H9 (cell line): ENCODE results near the gene C5orf22. TPM values are rescaled to one million over a fixed set of nuclear protein-coding genes. Genes with fewer than 3 reads are reported as not detected.

Experiments
- DNase-seq: peaks from one replicate; pipeline ENCODE4 v3.0.0-alpha.2; 2017
- H2AFZ ChIP-seq: one replicate; pipeline ENCODE4 v1.6.1; 2013; ENCODE audit warnings: mild to moderate bottlenecking, low read length, control low read depth, moderate library complexity
- H2AK5ac ChIP-seq: 2 replicates; pipeline ENCODE4 v1.6.1; 2013; ENCODE audit warnings: low read length, control low read depth, mixed read lengths; ENCODE audit not compliant: insufficient read length
- H2BK120ac ChIP-seq: one replicate; pipeline ENCODE4 v1.6.1; 2013; ENCODE audit warnings: low read depth, mild to moderate bottlenecking, low read length, control low read depth, inconsistent platforms; ENCODE audit not compliant: poor library complexity, severe bottlenecking
- H2BK12ac ChIP-seq: 2 replicates; pipeline ENCODE4 v1.6.1; 2013; ENCODE audit warnings: low read length, control low read depth, mixed read lengths, low read depth; ENCODE audit not compliant: insufficient read length
- H2BK15ac ChIP-seq: 2 replicates; pipeline ENCODE4 v1.6.1; 2013; ENCODE audit warnings: low read depth, low read length, control low read depth
- H2BK20ac ChIP-seq: one replicate; pipeline ENCODE4 v1.6.1; 2013; ENCODE audit warnings: low read depth, mild to moderate bottlenecking, low read length, control low read depth, inconsistent platforms; ENCODE audit not compliant: poor library complexity, severe bottlenecking
- H2BK5ac ChIP-seq: 2 replicates; pipeline ENCODE4 v1.6.1; 2013; ENCODE audit warnings: low read length, control low read depth, mixed read lengths; ENCODE audit not compliant: insufficient read length
- H3K14ac ChIP-seq: 2 replicates; pipeline ENCODE4 v1.6.1; 2013; ENCODE audit warnings: low read length, control low read depth; ENCODE audit not compliant: insufficient read depth
- H3K18ac ChIP-seq: 2 replicates; pipeline ENCODE4 v1.6.1; 2013; ENCODE audit warnings: low read depth, mild to moderate bottlenecking, mixed read lengths, low read length, control low read depth; ENCODE audit not compliant: insufficient read length
- H3K23ac ChIP-seq: 2 replicates; pipeline ENCODE4 v1.6.1; 2013; ENCODE audit warnings: low read length, control low read depth, mixed read lengths, low read depth; ENCODE audit not compliant: insufficient read length
- H3K23me2 ChIP-seq: 2 replicates; pipeline ENCODE4 v1.6.1; 2013; ENCODE audit warnings: low read depth, mild to moderate bottlenecking, mixed read lengths, low read length, control low read depth; ENCODE audit not compliant: insufficient read length, poor library complexity, severe bottlenecking
- H3K27ac ChIP-seq: 2 replicates; pipeline ENCODE4 v1.5.1; 2013; ENCODE audit warnings: low read length, control low read depth, mixed read lengths, low read depth; ENCODE audit not compliant: insufficient read length
- H3K27me3 ChIP-seq: 2 replicates; pipeline ENCODE4 v1.6.1; 2013; ENCODE audit warnings: low read length, control low read depth, inconsistent platforms; ENCODE audit not compliant: insufficient read depth
- H3K4ac ChIP-seq: 2 replicates; pipeline ENCODE4 v1.6.1; 2013; ENCODE audit warnings: low read depth, mild to moderate bottlenecking, control low read depth, inconsistent platforms, low read length, moderate library complexity
- H3K4me1 ChIP-seq: 2 replicates; pipeline ENCODE4 v1.6.1; 2013; ENCODE audit warnings: low read length, control low read depth, inconsistent platforms; ENCODE audit not compliant: insufficient read depth
- H3K4me2 ChIP-seq: 2 replicates; pipeline ENCODE4 v1.6.1; 2013; ENCODE audit warnings: low read length, control low read depth, mixed read lengths; ENCODE audit not compliant: insufficient read length, insufficient read depth
- H3K56ac ChIP-seq: 2 replicates; pipeline ENCODE4 v1.6.1; 2013; ENCODE audit warnings: low read depth, mild to moderate bottlenecking, mixed read lengths, low read length, control low read depth; ENCODE audit not compliant: insufficient read length
- H3K79me1 ChIP-seq: 2 replicates; pipeline ENCODE4 v1.6.1; 2013; ENCODE audit warnings: low read depth, mild to moderate bottlenecking, moderate library complexity, low read length, control low read depth, inconsistent platforms; ENCODE audit not compliant: insufficient read depth, poor library complexity, severe bottlenecking
- H3K79me2 ChIP-seq: 2 replicates; pipeline ENCODE4 v1.6.1; 2013; ENCODE audit warnings: low read length, control low read depth, inconsistent platforms; ENCODE audit not compliant: insufficient read depth
- H3K9ac ChIP-seq: 2 replicates; pipeline ENCODE4 v1.6.1; 2013; ENCODE audit warnings: low read length, control low read depth, mixed read lengths; ENCODE audit not compliant: insufficient read length; ENCODE audit errors: extremely low read depth
- H3K9me3 ChIP-seq: one replicate; pipeline ENCODE4 v1.6.1; 2013; ENCODE audit warnings: low read depth, low read length, inconsistent platforms; ENCODE audit not compliant: control insufficient read depth
- H3T11ph ChIP-seq: one replicate; pipeline ENCODE4 v1.6.1; 2013; ENCODE audit warnings: mild to moderate bottlenecking, low read length, control low read depth, inconsistent platforms
- H4K20me1 ChIP-seq: one replicate; pipeline ENCODE4 v1.6.1; 2013; ENCODE audit not compliant: control insufficient read depth, insufficient read length, insufficient read depth
- H4K5ac ChIP-seq: 2 replicates; pipeline ENCODE4 v1.6.1; 2013; ENCODE audit warnings: low read depth, mild to moderate bottlenecking, mixed read lengths, low read length, control low read depth; ENCODE audit not compliant: insufficient read length
- H4K8ac ChIP-seq: replicated peaks from 2 replicates; pipeline ENCODE4 v1.6.1; 2013; ENCODE audit warnings: low read length, control low read depth, mixed read lengths, low read depth; ENCODE audit not compliant: insufficient read length
- H4K91ac ChIP-seq: 2 replicates; pipeline ENCODE4 v1.6.1; 2013; ENCODE audit warnings: low read depth, mild to moderate bottlenecking, moderate library complexity, mixed read lengths, low read length, control low read depth; ENCODE audit not compliant: insufficient read length
- H3K27ac Mint-ChIP-seq, 3 experiments: 2 replicates in 2 of 3; 3 replicates in 1 of 3; pipeline ENCODE4 v1.8.0; 2020 to 2021; ENCODE audit warnings: mixed read lengths in 3 of 3, mild to moderate bottlenecking in 1 of 3, moderate library complexity in 1 of 3
- H3K27me3 Mint-ChIP-seq: 2 replicates; pipeline ENCODE4 v1.8.0; 2021; ENCODE audit warnings: low read depth, mild to moderate bottlenecking, moderate library complexity, mixed read lengths
- H3K36me3 Mint-ChIP-seq, 3 experiments: 2 replicates in 2 of 3; 3 replicates in 1 of 3; pipeline ENCODE4 v1.8.0; 2020 to 2021; ENCODE audit warnings: low read depth in 3 of 3, mixed read lengths in 3 of 3; ENCODE audit not compliant: insufficient read depth in 1 of 3
- H3K4me1 Mint-ChIP-seq, 2 experiments: 2 replicates each; pipeline ENCODE4 v1.8.0; 2020; ENCODE audit warnings: mixed read lengths in 2 of 2
- H3K4me3 Mint-ChIP-seq, 2 experiments: 2 replicates in 1 of 2; 3 replicates in 1 of 2; pipeline ENCODE4 v1.8.0; 2020 to 2021; ENCODE audit warnings: mild to moderate bottlenecking in 2 of 2, mixed read lengths in 2 of 2, moderate library complexity in 1 of 2
- H3K9me3 Mint-ChIP-seq, 2 experiments: 2 replicates in 1 of 2; 3 replicates in 1 of 2; pipeline ENCODE4 v1.8.0; 2020; ENCODE audit warnings: mild to moderate bottlenecking in 2 of 2, mixed read lengths in 2 of 2, moderate library complexity in 1 of 2
- CTCF ChIP-seq: fragments of 200-600 bp; sonication (generic); conservative IDR thresholded peaks from 3 replicates; pipeline ENCODE4 v1.8.0; 2021; ENCODE audit warnings: antibody characterized with exemption, mild to moderate bottlenecking
- WGBS: extraction: QIAGEN DNeasy Blood & Tissue Kit; methylation state at CpG from one replicate; pipeline ENCODE4 v1.1.7; 2013; ENCODE audit warnings: missing lambda C conversion rate, low lambda C conversion rate, mixed read lengths; ENCODE audit not compliant: insufficient read length; ENCODE audit errors: extremely low coverage; 5-methylcytosine and 5-hydroxymethylcytosine counted together
- total RNA-seq: library from RNA; stranded (reverse); gene quantifications from 2 replicates; pipeline ENCODE4 v1.2.1, GENCODE V29; 2021

Gene C5orf22
- total RNA-seq, 1 experiment from 2014 or later = 34.0 TPM

GRCh38 chr5:31556461-31556860 is 24.4 kb downstream of the C5orf22 start:
- Histone ChIP-seq H3T11ph (no peak overlapping the region), H3K4ac (no peak overlapping the region), H4K5ac (no peak overlapping the region), H3K27ac (no peak overlapping the region), H3K23me2 (no peaks in the 10 kb centered on the region), H2AFZ (no peak overlapping the region), H2BK5ac (no peak overlapping the region), H3K9me3 (no peaks in the 10 kb centered on the region), H3K14ac (no peak overlapping the region), H3K27me3 (no peaks in the 10 kb centered on the region), H3K23ac (no peak overlapping the region), H3K79me1 (no peaks in the 10 kb centered on the region), H4K20me1 (no peaks in the 10 kb centered on the region), H2BK20ac (no peak overlapping the region), H3K9ac (no peak overlapping the region), H3K18ac (no peak overlapping the region), H2BK15ac (no peak overlapping the region), H3K79me2 (no peaks in the 10 kb centered on the region), H4K91ac (no peak overlapping the region), H4K8ac (no peak overlapping the region), H2BK120ac (no peak overlapping the region), H3K56ac (no peak overlapping the region), H3K4me1 (no peaks in the 10 kb centered on the region), H3K4me2 (no peak overlapping the region), H2AK5ac (no peak overlapping the region), H2BK12ac (no peak overlapping the region)
- Mint-ChIP-seq H3K27me3 (no peaks in the 10 kb centered on the region), H3K36me3 (peaks cover 21 to 50% (median 47%) of the 10 kb centered on the region in 3 experiments), H3K4me3 (no peak overlapping the region), H3K27ac (no peak overlapping the region), H3K4me1 (no peaks in the 10 kb centered on the region), H3K9me3 (no peaks in the 10 kb centered on the region)
- DNase-seq = no peak
- no CpG with 5 or more reads among the region's 3 CpGs for WGBS
- TF ChIP-seq CTCF = no peak
